Trophoblast cell (in vitro differentiated cells and primary cell): ENCODE results near the gene RIMBP2.

Experiments used
- DNase-seq, 2 donors: peaks; one replicate each; pipeline ENCODE4 v3.0.0-alpha.2; 2016
- H2AFZ ChIP-seq: 2 replicates; pipeline ENCODE4 v1.6.1; 2013; ENCODE audit warnings: low read length, moderate library complexity, mild to moderate bottlenecking; ENCODE audit not compliant: insufficient read depth, poor library complexity
- H2AK5ac ChIP-seq: 2 replicates; pipeline ENCODE4 v1.6.1; 2013; ENCODE audit warnings: mild to moderate bottlenecking, low read length
- H2BK120ac ChIP-seq: 2 replicates; pipeline ENCODE4 v1.6.1; 2013; ENCODE audit warnings: low read length, mild to moderate bottlenecking, moderate library complexity; ENCODE audit not compliant: insufficient read depth, poor library complexity
- H2BK12ac ChIP-seq: 2 replicates; pipeline ENCODE4 v1.6.1; 2013; ENCODE audit warnings: mild to moderate bottlenecking, low read length, moderate library complexity
- H2BK5ac ChIP-seq: 2 replicates; pipeline ENCODE4 v1.6.1; 2013; ENCODE audit warnings: low read length, low read depth, moderate library complexity, mild to moderate bottlenecking; ENCODE audit not compliant: poor library complexity
- H3K14ac ChIP-seq: 2 replicates; pipeline ENCODE4 v1.6.1; 2013; ENCODE audit warnings: mild to moderate bottlenecking, low read length
- H3K18ac ChIP-seq: 2 replicates; pipeline ENCODE4 v1.6.1; 2013; ENCODE audit warnings: mild to moderate bottlenecking, low read length
- H3K23ac ChIP-seq: 2 replicates; pipeline ENCODE4 v1.6.1; 2013; ENCODE audit warnings: low read length
- H3K27ac ChIP-seq: 2 replicates; pipeline ENCODE4 v1.5.1; 2013; ENCODE audit warnings: low read depth, mild to moderate bottlenecking, inconsistent platforms, low read length, moderate library complexity
- H3K27me3 ChIP-seq: 2 replicates; pipeline ENCODE4 v1.6.1; 2013; ENCODE audit warnings: inconsistent platforms, mild to moderate bottlenecking, low read length, moderate library complexity; ENCODE audit not compliant: insufficient read depth
- H3K36me3 ChIP-seq, 2 experiments: 1 replicate in 1 of 2; 2 replicates in 1 of 2; pipeline ENCODE4 v1.6.1; 2013; ENCODE audit warnings: low read length in 2 of 2, mild to moderate bottlenecking in 2 of 2, moderate library complexity in 1 of 2; ENCODE audit not compliant: insufficient read depth in 2 of 2, control insufficient read depth in 1 of 2
- H3K4ac ChIP-seq: 2 replicates; pipeline ENCODE4 v1.6.1; 2013; ENCODE audit warnings: low read depth, mild to moderate bottlenecking, low read length, moderate library complexity
- H3K4me1 ChIP-seq, 2 experiments: 1 replicate in 1 of 2; 2 replicates in 1 of 2; pipeline ENCODE4 v1.6.1; 2013; ENCODE audit warnings: low read length in 2 of 2, mild to moderate bottlenecking in 2 of 2, moderate library complexity in 1 of 2; ENCODE audit not compliant: insufficient read depth in 2 of 2, control insufficient read depth in 1 of 2
- H3K4me2 ChIP-seq: 2 replicates; pipeline ENCODE4 v1.6.1; 2013; ENCODE audit warnings: inconsistent platforms, mild to moderate bottlenecking, low read length, moderate library complexity
- H3K4me3 ChIP-seq: 2 replicates; pipeline ENCODE4 v1.5.1; 2013; ENCODE audit warnings: mild to moderate bottlenecking, low read depth, low read length, inconsistent platforms
- H3K79me1 ChIP-seq: one replicate; pipeline ENCODE4 v1.6.1; 2013; ENCODE audit warnings: low read length
- H3K79me2 ChIP-seq: 2 replicates; pipeline ENCODE4 v1.6.1; 2013; ENCODE audit warnings: low read length, mild to moderate bottlenecking; ENCODE audit not compliant: control insufficient read depth, insufficient read depth, poor library complexity
- H3K9ac ChIP-seq: 2 replicates; pipeline ENCODE4 v1.6.1; 2013; ENCODE audit warnings: mild to moderate bottlenecking, low read length
- H3K9me3 ChIP-seq: 2 replicates; pipeline ENCODE4 v1.6.1; 2013; ENCODE audit warnings: low read depth, mild to moderate bottlenecking, control low read depth, inconsistent platforms, low read length; ENCODE audit not compliant: insufficient read depth
- H4K12ac ChIP-seq: 2 replicates; pipeline ENCODE4 v1.6.1; 2013; ENCODE audit warnings: low read depth, mild to moderate bottlenecking, low read length, moderate library complexity
- H4K8ac ChIP-seq: 2 replicates; pipeline ENCODE4 v1.6.1; 2013; ENCODE audit warnings: low read depth, mild to moderate bottlenecking, low read length, moderate library complexity
- H4K91ac ChIP-seq: one replicate; pipeline ENCODE4 v1.6.1; 2013; ENCODE audit warnings: low read depth, mild to moderate bottlenecking, low read length, moderate library complexity
- WGBS: extraction: QIAGEN DNeasy Blood & Tissue Kit; methylation state at CpG from one replicate; pipeline ENCODE4 v1.1.7; 2013; ENCODE audit warnings: missing lambda C conversion rate; ENCODE audit not compliant: insufficient read length, insufficient coverage; ENCODE audit errors: extremely low coverage; 5-methylcytosine and 5-hydroxymethylcytosine counted together

RIMBP2 gene

DNA sequence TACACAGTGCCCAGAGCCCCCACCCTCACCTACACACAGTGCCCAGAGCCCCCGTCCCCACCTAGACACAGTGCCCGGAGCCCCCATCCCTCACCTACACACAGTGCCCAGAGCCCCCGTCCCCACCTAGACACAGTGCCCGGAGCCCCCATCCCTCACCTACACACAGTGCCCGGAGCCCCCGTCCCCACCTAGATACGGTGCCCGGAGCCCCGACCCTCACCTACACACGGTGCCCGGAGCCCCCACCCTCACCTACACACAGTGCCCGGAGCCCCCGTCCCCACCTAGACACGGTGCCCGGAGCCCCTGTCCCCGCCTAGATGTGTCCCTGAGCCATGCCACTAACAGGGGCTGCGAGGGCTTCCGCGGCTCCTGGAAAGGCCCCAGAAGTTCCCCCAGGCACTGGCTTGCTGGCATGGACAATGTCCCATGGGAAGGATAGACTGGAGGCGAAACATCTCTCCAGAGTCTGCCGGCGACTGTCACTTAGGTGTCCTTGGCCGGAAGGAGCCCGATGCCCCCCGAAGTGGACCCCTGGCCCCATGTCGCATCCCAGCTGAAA is 232.4 kb downstream of the RIMBP2 start:
- Histone ChIP-seq H3K9me3 (peaks cover 2% of the 10 kb centered on the region), H3K4me1 (no peaks in the 10 kb centered on the region), H4K91ac (no peak overlapping the region), H3K4ac (no peak overlapping the region), H3K23ac (no peak overlapping the region), H3K14ac (no peak overlapping the region), H4K8ac (no peak overlapping the region), H2AK5ac (no peak overlapping the region), H3K79me2 (no peaks in the 10 kb centered on the region), H2AFZ (no peak overlapping the region), H3K18ac (no peak overlapping the region), H2BK5ac (no peak overlapping the region), H2BK12ac (no peak overlapping the region), H3K9ac (no peak overlapping the region), H3K4me3 (no peak overlapping the region), H3K27me3 (no peaks in the 10 kb centered on the region), H3K79me1 (no peaks in the 10 kb centered on the region), H3K27ac (no peak overlapping the region), H3K36me3 (no peaks in the 10 kb centered on the region), H4K12ac (no peak overlapping the region), H2BK120ac (no peak overlapping the region), H3K4me2 (no peak overlapping the region)
- no peak for DNase-seq
- WGBS = no CpG with 5 or more reads among the region's 26 CpGs

GRCh38 chr12:130482448-130482847 is 233.7 kb downstream of the RIMBP2 start:
- H3K27me3 ChIP-seq = no peaks in the 10 kb centered on the region
- H4K91ac ChIP-seq = no peak overlapping the region
- H3K4me3 ChIP-seq = no peak overlapping the region
- H3K23ac ChIP-seq = no peak overlapping the region
- no peak overlapping the region for H3K4me2 ChIP-seq
- H3K9me3 ChIP-seq = peaks cover 2% of the 10 kb centered on the region
- no CpG with 5 or more reads among the region's 3 CpGs for WGBS
- H3K4me1 ChIP-seq = no peaks in the 10 kb centered on the region
- no peak overlapping the region for H2AK5ac ChIP-seq
- no peak overlapping the region for H3K27ac ChIP-seq
- no peak overlapping the region for H2BK5ac ChIP-seq
- H4K8ac ChIP-seq = no peak overlapping the region
- H4K12ac ChIP-seq = no peak overlapping the region
- no peak overlapping the region for H3K4ac ChIP-seq
- H3K9ac ChIP-seq = no peak overlapping the region
- no peaks in the 10 kb centered on the region for H3K36me3 ChIP-seq
- no peak overlapping the region for H2BK12ac ChIP-seq
- no peaks in the 10 kb centered on the region for H3K79me1 ChIP-seq
- no peak overlapping the region for H2AFZ ChIP-seq
- no peak overlapping the region for H3K18ac ChIP-seq
- H3K14ac ChIP-seq = no peak overlapping the region
- no peaks in the 10 kb centered on the region for H3K79me2 ChIP-seq
- no peak overlapping the region for H2BK120ac ChIP-seq
- DNase-seq = no peak

DNA sequence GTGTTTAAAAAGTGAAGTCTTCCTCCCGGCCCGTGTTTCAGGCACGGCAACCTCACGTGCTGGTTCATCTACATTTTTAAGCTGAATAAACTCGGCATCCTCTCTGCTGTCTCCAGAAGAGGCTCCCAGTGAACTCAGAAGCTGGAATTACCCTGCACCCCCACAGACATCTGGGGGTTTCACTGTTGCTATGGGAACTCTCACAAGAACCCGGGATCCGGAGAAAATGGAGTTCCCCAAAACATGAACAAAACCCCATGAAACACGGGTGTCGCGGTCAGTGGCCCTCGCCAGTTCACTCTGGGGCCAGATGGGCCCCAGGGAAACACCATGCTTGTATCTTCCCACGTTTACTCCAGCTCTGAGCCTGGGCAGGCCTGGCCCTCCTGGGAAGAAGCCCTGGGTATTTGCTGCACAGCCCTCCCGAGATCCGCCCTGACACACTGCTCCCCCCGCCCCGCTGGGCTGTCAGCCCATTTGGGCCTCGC is 234.7 kb downstream of the RIMBP2 start:
- Histone ChIP-seq H2BK12ac (no peak overlapping the region), H3K9me3 (peaks cover 2% of the 10 kb centered on the region), H3K36me3 (no peaks in the 10 kb centered on the region), H3K23ac (no peak overlapping the region), H3K4me3 (no peak overlapping the region), H3K27me3 (no peaks in the 10 kb centered on the region), H2AK5ac (no peak overlapping the region), H3K79me2 (no peaks in the 10 kb centered on the region), H3K4ac (no peak overlapping the region), H4K8ac (no peak overlapping the region), H3K27ac (no peak overlapping the region), H3K9ac (no peak overlapping the region), H3K79me1 (no peaks in the 10 kb centered on the region), H4K12ac (no peak overlapping the region), H3K18ac (no peak overlapping the region), H3K14ac (no peak overlapping the region), H2AFZ (no peak overlapping the region), H2BK120ac (no peak overlapping the region), H2BK5ac (no peak overlapping the region), H3K4me2 (no peak overlapping the region), H4K91ac (no peak overlapping the region), H3K4me1 (no peaks in the 10 kb centered on the region)
- WGBS = no CpG with 5 or more reads among the region's 17 CpGs
- no peak for DNase-seq

DNA sequence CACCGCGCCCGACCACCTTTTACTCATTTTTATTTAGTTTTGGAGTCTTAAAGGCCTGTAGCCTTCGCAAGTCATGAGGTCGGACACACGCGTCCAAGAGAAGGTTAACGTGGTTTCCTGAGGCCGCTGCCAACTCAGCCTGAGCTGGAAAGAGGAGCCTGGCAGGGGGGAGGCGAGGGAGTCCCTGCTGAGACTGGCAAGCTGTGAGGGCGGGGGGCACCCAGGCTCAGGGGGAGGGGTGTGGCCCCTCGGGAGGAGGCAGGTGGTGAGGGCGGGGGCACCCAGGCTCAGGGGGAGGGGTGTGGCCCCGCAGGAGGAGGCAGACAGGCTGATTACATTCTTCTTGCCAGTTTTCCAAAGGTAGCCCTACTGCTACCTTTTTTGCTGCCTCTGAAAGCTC is 235.2 kb downstream of the RIMBP2 start:
- Histone ChIP-seq H2BK5ac (no peak overlapping the region), H2BK120ac (no peak overlapping the region), H3K18ac (no peak overlapping the region), H3K4ac (no peak overlapping the region), H3K27me3 (no peaks in the 10 kb centered on the region), H3K14ac (no peak overlapping the region), H3K79me2 (no peaks in the 10 kb centered on the region), H3K23ac (no peak overlapping the region), H3K27ac (no peak overlapping the region), H2AK5ac (no peak overlapping the region), H3K4me1 (no peaks in the 10 kb centered on the region), H3K9ac (no peak overlapping the region), H3K4me2 (no peak overlapping the region), H3K9me3 (peaks cover 2% of the 10 kb centered on the region), H3K4me3 (no peak overlapping the region), H3K36me3 (no peaks in the 10 kb centered on the region), H2BK12ac (no peak overlapping the region), H4K12ac (no peak overlapping the region), H4K8ac (no peak overlapping the region), H4K91ac (no peak overlapping the region), H3K79me1 (no peaks in the 10 kb centered on the region), H2AFZ (no peak overlapping the region)
- no peak for DNase-seq
- no CpG with 5 or more reads among the region's 14 CpGs for WGBS
